ENCODE measurements around the gene MS4A18.
"Not testable (repeated sequence)": the region's sequence is repeated elsewhere in the genome, so short reads cannot be mapped to it uniquely, and the experiment has no call there.

MS4A18 gene

GRCh38 chr11:60740573-60740972 is 16.1 kb downstream of the MS4A18 start:
- DNase-seq = no peak

- no peak for DNase-seq
These were observed 16.9 kb downstream of the MS4A18 start for GRCh38 chr11:60741421-60741820.

GRCh38 chr11:60743058-60743457 is 18.5 kb downstream of the MS4A18 start:
- DNase-seq = no peak

GRCh38 chr11:60744114-60744513 is 19.6 kb downstream of the MS4A18 start:
- no peak for DNase-seq

GRCh38 chr11:60747359-60747873 is 22.9 kb downstream of the MS4A18 start:
- DNase-seq = no peak

GRCh38 chr11:60748225-60748624 is 23.7 kb downstream of the MS4A18 start:
- DNase-seq = no peak

GRCh38 chr11:60748821-60749220 is 24.3 kb downstream of the MS4A18 start:
- no peak for DNase-seq

GRCh38 chr11:60750911-60751310 is 26.4 kb downstream of the MS4A18 start:
- DNase-seq = no peak

GRCh38 chr11:60753309-60753708 is 28.8 kb downstream of the MS4A18 start:
- no peak for DNase-seq

- no peak for DNase-seq
These were observed 30.4 kb downstream of the MS4A18 start for GRCh38 chr11:60754887-60755286.

- DNase-seq = no peak
These were observed 31.9 kb downstream of the MS4A18 start, which contains the start of gene MS4A15 for GRCh38 chr11:60756307-60757032. Gene MS4A15 (plus strand): TSS chr11:60756867. CDS start chr11:60763734, 6,867 bp downstream.

- DNase-seq = no peak
These were observed 32.8 kb downstream of the MS4A18 start for GRCh38 chr11:60757231-60757800.

GRCh38 chr11:60758671-60759070 is 34.2 kb downstream of the MS4A18 start:
- not testable (repeated sequence) for DNase-seq

- not testable (repeated sequence) for DNase-seq
These were observed 35.1 kb downstream of the MS4A18 start for GRCh38 chr11:60759438-60760225.

GRCh38 chr11:60761436-60762190 is 37.1 kb downstream of the MS4A18 start:
- peak in 1 of 2 experiments; percentile 75 for DNase-seq

- peak; percentile 62 to 87 for DNase-seq
These were observed 38.6 kb downstream of the MS4A18 start for GRCh38 chr11:60762851-60763691.

GRCh38 chr11:60763692-60764369 is 39.3 kb downstream of the MS4A18 start:
- no peak for DNase-seq

GRCh38 chr11:60764879-60765278 is 40.4 kb downstream of the MS4A18 start:
- peak in 1 of 2 experiments; percentile 69 for DNase-seq

GRCh38 chr11:60765355-60765754 is 40.8 kb downstream of the MS4A18 start:
- no peak for DNase-seq

GRCh38 chr11:60766547-60766946 is 42.0 kb downstream of the MS4A18 start:
- no peak for DNase-seq

GRCh38 chr11:60767388-60767811 is 42.9 kb downstream of the MS4A18 start:
- no peak for DNase-seq
